ENCODE measurements around the gene ZNF211.

The ZNF211 gene

GRCh38 chr19:57623091-57623490 is 9.9 kb upstream of the ZNF211 start:
- Histone ChIP-seq H3K27ac (ENCODE audit: low read length) (no peak overlapping the region), H3K36me3 (ENCODE audit: insufficient read depth, low read depth, low read length) (peaks cover 69% of the 10 kb centered on the region), H3K4me1 (ENCODE audit: insufficient read depth, low read length) (no peaks in the 10 kb centered on the region), H3K4me3 (ENCODE audit: low read length) (no peak overlapping the region), H3K9me3 (ENCODE audit: insufficient read depth, low read depth, low read length) (peaks cover 78% of the 10 kb centered on the region), H3K27me3 (ENCODE audit: insufficient read depth, low read length) (no peaks in the 10 kb centered on the region), H3K9ac (ENCODE audit: low read depth, low read length) (no peak overlapping the region)

- H3K4me1 ChIP-seq (ENCODE audit: insufficient read depth, low read length), result no peaks in the 10 kb centered on the region
- H3K27ac ChIP-seq (ENCODE audit: low read length), result no peak overlapping the region
- peak overlapping the region; percentile 84 for H3K9ac ChIP-seq (ENCODE audit: low read depth, low read length)
- H3K27me3 ChIP-seq (ENCODE audit: insufficient read depth, low read length), result no peaks in the 10 kb centered on the region
- peaks cover 15% of the 10 kb centered on the region; the same call in 1 of the 2 replicates for H3K9me3 ChIP-seq (ENCODE audit: insufficient read depth, low read depth, low read length)
- peak overlapping the region; percentile 96 for H3K4me3 ChIP-seq (ENCODE audit: low read length)
- peaks cover 32% of the 10 kb centered on the region for H3K36me3 ChIP-seq (ENCODE audit: insufficient read depth, low read depth, low read length)
Measured at GRCh38 chr19:57633832-57634131, 814 bp downstream of the ZNF211 start.

GRCh38 chr19:57637379-57637778 is 4.4 kb downstream of the ZNF211 start:
- peaks cover 62% of the 10 kb centered on the region for H3K36me3 ChIP-seq (ENCODE audit: insufficient read depth, low read depth, low read length)
- no peak overlapping the region for H3K4me3 ChIP-seq (ENCODE audit: low read length)

GRCh38 chr19:57641715-57642234 is 8.8 kb downstream of the ZNF211 start:
- Histone ChIP-seq H3K9ac (ENCODE audit: low read depth, low read length) (no peak overlapping the region), H3K27me3 (ENCODE audit: insufficient read depth, low read length) (no peaks in the 10 kb centered on the region), H3K4me1 (ENCODE audit: insufficient read depth, low read length) (no peaks in the 10 kb centered on the region), H3K27ac (ENCODE audit: low read length) (no peak overlapping the region), H3K4me3 (ENCODE audit: low read length) (no peak overlapping the region), H3K9me3 (ENCODE audit: insufficient read depth, low read depth, low read length) (peaks cover 27% of the 10 kb centered on the region), H3K36me3 (ENCODE audit: insufficient read depth, low read depth, low read length) (peaks cover 50% of the 10 kb centered on the region)

More at GRCh38 chr19:57637379-57637778, 4.4 kb downstream of the ZNF211 start:
- Histone ChIP-seq H3K9ac (ENCODE audit: low read depth, low read length) (no peak overlapping the region), H3K9me3 (ENCODE audit: insufficient read depth, low read depth, low read length) (peaks cover 32% of the 10 kb centered on the region), H3K27ac (ENCODE audit: low read length) (no peak overlapping the region), H3K4me1 (ENCODE audit: insufficient read depth, low read length) (no peaks in the 10 kb centered on the region), H3K27me3 (ENCODE audit: insufficient read depth, low read length) (no peaks in the 10 kb centered on the region)

GRCh38 chr19:57642396-57643046 is 9.6 kb downstream of the ZNF211 start:
- no peak overlapping the region for H3K27ac ChIP-seq (ENCODE audit: low read length)

GRCh38 chr19:57643734-57644133 is 10.8 kb downstream of the ZNF211 start:
- no peak overlapping the region for H3K9ac ChIP-seq (ENCODE audit: low read depth, low read length)
- no peaks in the 10 kb centered on the region for H3K4me1 ChIP-seq (ENCODE audit: insufficient read depth, low read length)
- H3K27me3 ChIP-seq (ENCODE audit: insufficient read depth, low read length), result no peaks in the 10 kb centered on the region
- peaks cover 17% of the 10 kb centered on the region for H3K9me3 ChIP-seq (ENCODE audit: insufficient read depth, low read depth, low read length)
- peaks cover 37% of the 10 kb centered on the region for H3K36me3 ChIP-seq (ENCODE audit: insufficient read depth, low read depth, low read length)
- no peak overlapping the region for H3K27ac ChIP-seq (ENCODE audit: low read length)
- H3K4me3 ChIP-seq (ENCODE audit: low read length), result no peak overlapping the region

More at GRCh38 chr19:57642396-57643046, 9.6 kb downstream of the ZNF211 start:
- no peaks in the 10 kb centered on the region for H3K4me1 ChIP-seq (ENCODE audit: insufficient read depth, low read length)
- H3K36me3 ChIP-seq (ENCODE audit: insufficient read depth, low read depth, low read length), result peaks cover 44% of the 10 kb centered on the region
- no peak overlapping the region for H3K9ac ChIP-seq (ENCODE audit: low read depth, low read length)
- H3K27me3 ChIP-seq (ENCODE audit: insufficient read depth, low read length), result no peaks in the 10 kb centered on the region
- peaks cover 19% of the 10 kb centered on the region for H3K9me3 ChIP-seq (ENCODE audit: insufficient read depth, low read depth, low read length)
- no peak overlapping the region for H3K4me3 ChIP-seq (ENCODE audit: low read length)

- Histone ChIP-seq H3K9ac (ENCODE audit: low read depth, low read length) (no peak overlapping the region), H3K4me1 (ENCODE audit: insufficient read depth, low read length) (peaks cover 4% of the 10 kb centered on the region; the same call in 1 of the 2 replicates), H3K36me3 (ENCODE audit: insufficient read depth, low read depth, low read length) (no peaks in the 10 kb centered on the region; the same call in 1 of the 2 replicates), H3K27ac (ENCODE audit: low read length) (no peak overlapping the region), H3K27me3 (ENCODE audit: insufficient read depth, low read length) (no peaks in the 10 kb centered on the region), H3K9me3 (ENCODE audit: insufficient read depth, low read depth, low read length) (no peaks in the 10 kb centered on the region), H3K4me3 (ENCODE audit: low read length) (no peak overlapping the region)
Measured at GRCh38 chr19:57648331-57649003, 15.5 kb downstream of the ZNF211 start.

GRCh38 chr19:57651654-57651996 is 18.7 kb downstream of the ZNF211 start:
- no peaks in the 10 kb centered on the region for H3K27me3 ChIP-seq (ENCODE audit: insufficient read depth, low read length)
- no peaks in the 10 kb centered on the region for H3K36me3 ChIP-seq (ENCODE audit: insufficient read depth, low read depth, low read length)
- H3K9ac ChIP-seq (ENCODE audit: low read depth, low read length), result no peak overlapping the region
- H3K4me1 ChIP-seq (ENCODE audit: insufficient read depth, low read length), result peaks cover 4% of the 10 kb centered on the region; the same call in 1 of the 2 replicates
- H3K4me3 ChIP-seq (ENCODE audit: low read length), result no peak overlapping the region
- no peaks in the 10 kb centered on the region for H3K9me3 ChIP-seq (ENCODE audit: insufficient read depth, low read depth, low read length)
- no peak overlapping the region for H3K27ac ChIP-seq (ENCODE audit: low read length)

- Histone ChIP-seq H3K36me3 (ENCODE audit: insufficient read depth, low read depth, low read length) (no peaks in the 10 kb centered on the region), H3K9me3 (ENCODE audit: insufficient read depth, low read depth, low read length) (no peaks in the 10 kb centered on the region), H3K9ac (ENCODE audit: low read depth, low read length) (no peak overlapping the region), H3K4me3 (ENCODE audit: low read length) (no peak overlapping the region), H3K27ac (ENCODE audit: low read length) (no peak overlapping the region), H3K4me1 (ENCODE audit: insufficient read depth, low read length) (peaks cover 4% of the 10 kb centered on the region; the same call in 1 of the 2 replicates), H3K27me3 (ENCODE audit: insufficient read depth, low read length) (no peaks in the 10 kb centered on the region)
Measured at GRCh38 chr19:57653689-57654088, 20.7 kb downstream of the ZNF211 start.

GRCh38 chr19:57655443-57655842 is 22.5 kb downstream of the ZNF211 start:
- no peak overlapping the region for H3K27ac ChIP-seq (ENCODE audit: low read length)
- no peak overlapping the region for H3K4me3 ChIP-seq (ENCODE audit: low read length)
- no peaks in the 10 kb centered on the region for H3K9me3 ChIP-seq (ENCODE audit: insufficient read depth, low read depth, low read length)
- H3K27me3 ChIP-seq (ENCODE audit: insufficient read depth, low read length), result peaks cover 17% of the 10 kb centered on the region
- H3K4me1 ChIP-seq (ENCODE audit: insufficient read depth, low read length), result peaks cover 4% of the 10 kb centered on the region; the same call in 1 of the 2 replicates
- H3K9ac ChIP-seq (ENCODE audit: low read depth, low read length), result no peak overlapping the region
- no peaks in the 10 kb centered on the region for H3K36me3 ChIP-seq (ENCODE audit: insufficient read depth, low read depth, low read length)

- H3K9me3 ChIP-seq (ENCODE audit: insufficient read depth, low read depth, low read length), result no peaks in the 10 kb centered on the region
- H3K27me3 ChIP-seq (ENCODE audit: insufficient read depth, low read length), result peaks cover 25% of the 10 kb centered on the region
- H3K9ac ChIP-seq (ENCODE audit: low read depth, low read length), result no peak overlapping the region
- H3K4me1 ChIP-seq (ENCODE audit: insufficient read depth, low read length), result peaks cover 2% of the 10 kb centered on the region; the same call in 1 of the 2 replicates
- no peak overlapping the region for H3K27ac ChIP-seq (ENCODE audit: low read length)
- no peaks in the 10 kb centered on the region for H3K36me3 ChIP-seq (ENCODE audit: insufficient read depth, low read depth, low read length)
- H3K4me3 ChIP-seq (ENCODE audit: low read length), result no peak overlapping the region
Measured at GRCh38 chr19:57656346-57656745, 23.4 kb downstream of the ZNF211 start.

All from iPS-20b (cell line).